ENCODE results near the gene ERICH6B.

Gene ERICH6B

GRCh38 chr13:45554604-45555109 lies 60.9 kb downstream of the ERICH6B start:
- H4K20me1 ChIP-seq = no peaks in the 10 kb centered on the region
- H3K27ac ChIP-seq = no peak overlapping the region
- no peak overlapping the region for H3K4me3 ChIP-seq
- no peak for TF ChIP-seq Cebpa-rat (IDR thresholded peaks at IDR 0.05)
- H3K4me2 ChIP-seq = no peak overlapping the region
- H3K9ac ChIP-seq = no peak overlapping the region
- H3K27me3 ChIP-seq = no peaks in the 10 kb centered on the region
- no peaks in the 10 kb centered on the region for H3K36me3 ChIP-seq
- no peaks in the 10 kb centered on the region for H3K4me1 ChIP-seq
- H3K9me3 ChIP-seq (replicated peaks in 1 of 11) = peaks cover 0 to 14% (median 0%) of the 10 kb centered on the region in 11 experiments; a peak in 4 of 22 replicates

- Histone ChIP-seq H3K4me2 (peak overlapping the region; percentile 10 to 74 (median 64); a peak in 20 of 22 replicates), H3K9me3 (replicated peaks in 1 of 11) (no peaks in the 10 kb centered on the region), H3K4me1 (peaks cover 17 to 47% (median 28%) of the 10 kb centered on the region in 10 experiments), H3K36me3 (no peaks in the 10 kb centered on the region), H3K4me3 (no peak overlapping the region), H4K20me1 (no peaks in the 10 kb centered on the region), H3K27me3 (no peaks in the 10 kb centered on the region), H3K27ac (no peak overlapping the region), H3K9ac (no peak overlapping the region)
- TF ChIP-seq Cebpa-rat (IDR thresholded peaks at IDR 0.05) = no peak
Observed at GRCh38 chr13:45548281-45548680, 67.3 kb downstream of the ERICH6B start.

- Histone ChIP-seq H3K27me3 (no peaks in the 10 kb centered on the region), H3K9ac (no peak overlapping the region), H3K4me3 (no peak overlapping the region), H3K4me1 (peaks cover 17 to 55% (median 32%) of the 10 kb centered on the region in 10 experiments), H3K27ac (no peak overlapping the region), H3K4me2 (peak overlapping the region; percentile 10 to 71 (median 42); a peak in 19 of 22 replicates), H4K20me1 (no peaks in the 10 kb centered on the region), H3K36me3 (no peaks in the 10 kb centered on the region), H3K9me3 (replicated peaks in 1 of 11) (no peaks in the 10 kb centered on the region)
- no peak for TF ChIP-seq Cebpa-rat (IDR thresholded peaks at IDR 0.05)
Observed at GRCh38 chr13:45546410-45546765, 69.2 kb downstream of the ERICH6B start.

GRCh38 chr13:45545686-45546409 lies 69.7 kb downstream of the ERICH6B start:
- TF ChIP-seq Cebpa-rat (IDR thresholded peaks at IDR 0.05) = no peak

GRCh38 chr13:45544520-45544919 lies 71.0 kb downstream of the ERICH6B start:
- no peak overlapping the region for H3K4me2 ChIP-seq
- TF ChIP-seq Cebpa-rat (IDR thresholded peaks at IDR 0.05) = no peak
- no peaks in the 10 kb centered on the region for H3K9me3 ChIP-seq (replicated peaks in 1 of 11)
- peaks cover 17 to 55% (median 32%) of the 10 kb centered on the region in 10 experiments for H3K4me1 ChIP-seq
- H3K9ac ChIP-seq = no peak overlapping the region
- H3K27ac ChIP-seq = no peak overlapping the region
- H3K27me3 ChIP-seq = no peaks in the 10 kb centered on the region
- H4K20me1 ChIP-seq = no peaks in the 10 kb centered on the region
- no peaks in the 10 kb centered on the region for H3K36me3 ChIP-seq
- no peak overlapping the region for H3K4me3 ChIP-seq

More at GRCh38 chr13:45545686-45546409, 69.7 kb downstream of the ERICH6B start:
- Histone ChIP-seq H3K9ac (no peak overlapping the region), H3K27me3 (no peaks in the 10 kb centered on the region), H3K27ac (no peak overlapping the region), H3K4me2 (peak overlapping the region; percentile 10 to 71 (median 42); a peak in 20 of 22 replicates), H3K36me3 (no peaks in the 10 kb centered on the region), H3K9me3 (replicated peaks in 1 of 11) (no peaks in the 10 kb centered on the region), H3K4me1 (peaks cover 17 to 55% (median 32%) of the 10 kb centered on the region in 10 experiments), H4K20me1 (no peaks in the 10 kb centered on the region), H3K4me3 (no peak overlapping the region)

GRCh38 chr13:45542878-45543277 lies 72.7 kb downstream of the ERICH6B start:
- H3K9ac ChIP-seq = no peak overlapping the region
- H4K20me1 ChIP-seq = no peaks in the 10 kb centered on the region; a peak in 1 of 22 replicates
- H3K27ac ChIP-seq = no peak overlapping the region
- no peaks in the 10 kb centered on the region for H3K9me3 ChIP-seq (replicated peaks in 1 of 11)
- peaks cover 0 to 6% (median 0%) of the 10 kb centered on the region in 11 experiments; a peak in 6 of 22 replicates for H3K36me3 ChIP-seq
- TF ChIP-seq Cebpa-rat (IDR thresholded peaks at IDR 0.05) = no peak
- no peaks in the 10 kb centered on the region for H3K27me3 ChIP-seq
- peaks cover 12 to 41% (median 21%) of the 10 kb centered on the region in 10 experiments for H3K4me1 ChIP-seq
- H3K4me3 ChIP-seq = no peak overlapping the region
- peak overlapping the region in 1 of 11 experiments; percentile 6; a peak in 2 of 22 replicates for H3K4me2 ChIP-seq

- Histone ChIP-seq H3K4me3 (no peak overlapping the region), H3K27ac (no peak overlapping the region), H3K36me3 (peaks cover 0 to 11% (median 4%) of the 10 kb centered on the region in 11 experiments; a peak in 7 of 22 replicates), H3K4me1 (peaks cover 10 to 36% (median 19%) of the 10 kb centered on the region in 10 experiments), H3K4me2 (peak overlapping the region in 1 of 11 experiments; percentile 6; a peak in 2 of 22 replicates), H4K20me1 (no peaks in the 10 kb centered on the region; a peak in 1 of 22 replicates), H3K9me3 (replicated peaks in 1 of 11) (no peaks in the 10 kb centered on the region), H3K27me3 (no peaks in the 10 kb centered on the region), H3K9ac (no peak overlapping the region)
- TF ChIP-seq Cebpa-rat (IDR thresholded peaks at IDR 0.05) = no peak
Observed at GRCh38 chr13:45542391-45542790, 73.1 kb downstream of the ERICH6B start.

- H3K9ac ChIP-seq = no peak overlapping the region
Observed at GRCh38 chr13:45541806-45542205, 73.7 kb downstream of the ERICH6B start.

GRCh38 chr13:45540864-45541263 lies 74.7 kb downstream of the ERICH6B start:
- H3K36me3 ChIP-seq = peaks cover under 1 to 26% (median 13%) of the 10 kb centered on the region in 11 experiments
- no peak overlapping the region for H3K4me3 ChIP-seq
- no peaks in the 10 kb centered on the region for H3K9me3 ChIP-seq (replicated peaks in 1 of 11)
- H3K4me1 ChIP-seq = peaks cover 4 to 21% (median 9%) of the 10 kb centered on the region in 10 experiments
- TF ChIP-seq Cebpa-rat (IDR thresholded peaks at IDR 0.05) = no peak
- H3K27ac ChIP-seq = no peak overlapping the region
- no peak overlapping the region for H3K4me2 ChIP-seq
- H3K9ac ChIP-seq = no peak overlapping the region
- H3K27me3 ChIP-seq = no peaks in the 10 kb centered on the region
- no peaks in the 10 kb centered on the region; a peak in 1 of 22 replicates for H4K20me1 ChIP-seq

More at GRCh38 chr13:45541806-45542205, 73.7 kb downstream of the ERICH6B start:
- no peak for TF ChIP-seq Cebpa-rat (IDR thresholded peaks at IDR 0.05)
- no peak overlapping the region for H3K4me3 ChIP-seq
- H3K27me3 ChIP-seq = no peaks in the 10 kb centered on the region
- no peak overlapping the region for H3K27ac ChIP-seq
- no peaks in the 10 kb centered on the region for H3K9me3 ChIP-seq (replicated peaks in 1 of 11)
- no peak overlapping the region for H3K4me2 ChIP-seq
- H3K36me3 ChIP-seq = peaks cover 0 to 17% (median 5%) of the 10 kb centered on the region in 11 experiments; a peak in 9 of 22 replicates
- H3K4me1 ChIP-seq = peaks cover 10 to 30% (median 18%) of the 10 kb centered on the region in 10 experiments
- no peaks in the 10 kb centered on the region; a peak in 1 of 22 replicates for H4K20me1 ChIP-seq

Data from BLaER1 treated with 17β-estradiol and CSF1 and Interleukin-3, amounts not matched to agents 10 nM and 100 nM (cell line).